ENCODE results near the gene KIF3A. TPM values are rescaled to one million over a fixed set of nuclear protein-coding genes. Genes with fewer than 3 reads are reported as not detected.

The KIF3A gene
- total and polyA plus RNA-seq, 4 donors: 0.58 to 1.2 (median 0.86) TPM

DNA sequence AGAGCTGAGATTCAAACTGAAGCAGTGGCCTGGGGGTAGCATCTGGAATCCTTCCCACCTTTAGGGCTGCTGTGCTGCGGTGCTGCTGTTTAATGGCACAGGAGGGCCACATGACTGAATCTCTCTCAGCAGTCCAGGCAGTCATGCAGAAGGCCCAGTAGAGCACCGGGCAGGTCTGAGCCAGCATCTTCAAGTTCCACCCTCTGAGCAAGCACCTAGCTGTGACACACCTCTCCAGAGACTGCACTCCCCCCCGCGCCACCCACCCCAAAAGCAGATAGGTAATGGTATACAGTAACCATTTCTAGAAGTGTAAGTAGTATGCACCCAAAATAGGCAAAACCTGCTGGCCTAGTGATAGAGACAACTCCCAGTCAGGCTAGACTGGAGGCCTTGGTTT, 55.4 kb downstream of the KIF3A start (continued):
- TF ChIP-seq MAX (IDR thresholded peaks at IDR 0.05): no peak

GRCh38 chr5:132681476-132681831, 55.9 kb downstream of the KIF3A start:
- WGBS: 95% methylated on average over 2 of the region's 2 CpGs
- H3K9me3 ChIP-seq (ENCODE audit: control insufficient read depth in 4 of 4, low read length in 3 of 4): no peaks in the 10 kb centered on the region
- H3K27ac ChIP-seq (ENCODE audit: low read depth in 1 of 2, low read length in 2 of 2): no peak overlapping the region

More at GRCh38 chr5:132681476-132681831, 55.9 kb downstream of the KIF3A start:
- Histone ChIP-seq H3K36me3 (ENCODE audit: control insufficient read depth in 4 of 4, insufficient read depth in 3 of 4, low read depth in 1 of 4, low read length in 3 of 4) (no peaks in the 10 kb centered on the region), H3K4me3 (ENCODE audit: low read depth in 1 of 3, low read length in 3 of 3) (no peak overlapping the region), H3K9ac (ENCODE audit: low read depth in 1 of 2, low read length in 2 of 2) (no peak overlapping the region), H3K4me1 (ENCODE audit: control insufficient read depth in 4 of 4, insufficient read depth in 4 of 4, low read length in 3 of 4) (no peaks in the 10 kb centered on the region), H3K27me3 (ENCODE audit: control insufficient read depth in 4 of 4, insufficient read depth in 4 of 4, low read length in 3 of 4) (no peaks in the 10 kb centered on the region)
- no peak for DNase-seq (ENCODE audit: low spot score)
- TF ChIP-seq CTCF (IDR thresholded peaks at IDR 0.05; ENCODE audit: low read depth, low read length, missing input control) (no peak), HNF4A (conservative IDR thresholded peaks at IDR 0.05) (no peak), FOXA1 (IDR thresholded peaks at IDR 0.05) (no peak), RAD21 (IDR thresholded peaks at IDR 0.05) (no peak), YY1 (IDR thresholded peaks at IDR 0.05) (no peak), TAF1 (conservative IDR thresholded peaks at IDR 0.05) (no peak), ATF3 (IDR thresholded peaks at IDR 0.05) (no peak), HNF4G (IDR thresholded peaks at IDR 0.05) (no peak), EGR1 (IDR thresholded peaks at IDR 0.05; ENCODE audit: low read depth in 2 of 2) (no peak), REST (IDR thresholded peaks at IDR 0.05) (no peak), MAX (IDR thresholded peaks at IDR 0.05) (no peak), RXRA (IDR thresholded peaks at IDR 0.05) (no peak), SP1 (IDR thresholded peaks at IDR 0.05) (no peak)

All from liver (tissue), 9 donors.